A549 (cell line): ENCODE measurements around the gene RAB11FIP4. TPM values are rescaled to one million over a fixed set of nuclear protein-coding genes. Genes with fewer than 3 reads are reported as not detected.

Experiments used
- ATAC-seq, 2 experiments: fragments of 200-7000 bp in 1 of 2; fragments of >200 bp in 1 of 2; cut with Nextera tagmentation in 1 of 2; cut with Tn5 transposase in 1 of 2; 3 replicates each; pipeline versions ENCODE4 v1.8.0 to v1.9.1; 2018 to 2020; ENCODE audit warnings: mild to moderate bottlenecking in 1 of 2, moderate library complexity in 1 of 2
- CTCF ChIA-PET: fragments of 300-600 bp; sonication (Branson Sonifier 250); formaldehyde crosslinking; extraction: SDS; loops from one replicate; lab custom pipeline; 2021; ENCODE audit warnings: antibody characterized with exemption, inconsistent platforms; lab: Yijun Ruan, JAX
- POLR2A ChIA-PET: fragments of 350-600 bp; formaldehyde crosslinking; extraction: SDS; loops from one replicate; lab custom pipeline; 2021; ENCODE audit warnings: antibody characterized with exemption, inconsistent platforms; lab: Yijun Ruan, JAX
- DNase-seq, 2 experiments: peaks; one replicate each; pipeline versions ENCODE4 v3.0.0 to v3.0.0-alpha.2; 2011 to 2016; ENCODE audit warnings: low read depth in 1 of 2, low spot score in 1 of 2
- FAIRE-seq: peaks from 2 replicates; lab custom pipeline; 2011; peaks lifted over from hg19 to GRCh38; lab: Jason Lieb, UNC
- H3K27ac ChIP-seq, 2 experiments: fragments of >200 bp; sonication (Bioruptor Twin); formaldehyde crosslinking; 3 replicates each; pipeline ENCODE4 v1.5.1; 2016 to 2017
- H3K4me1 ChIP-seq: fragments of >200 bp; sonication (Bioruptor Twin); formaldehyde crosslinking; 3 replicates; pipeline ENCODE4 v1.6.1; 2016
- H3K4me2 ChIP-seq: fragments of >200 bp; sonication (Bioruptor Twin); formaldehyde crosslinking; 3 replicates; pipeline ENCODE4 v1.6.1; 2016
- H3K4me3 ChIP-seq: fragments of >200 bp; sonication (Bioruptor Twin); formaldehyde crosslinking; 3 replicates; pipeline ENCODE4 v1.5.1; 2016
- H3K9me3 ChIP-seq: fragments of >200 bp; sonication (Bioruptor Twin); formaldehyde crosslinking; 3 replicates; pipeline ENCODE4 v1.6.1; 2016
- BCL3 ChIP-seq: fragments of >200 bp; sonication (Bioruptor Twin); formaldehyde crosslinking; IDR thresholded peaks from 3 replicates; pipeline ENCODE4 v1.6.1; 2016
- CBX2 ChIP-seq: fragments of 200-600 bp; sonication (generic); IDR thresholded peaks from 2 replicates; pipeline ENCODE4 v1.6.1; 2016; ENCODE audit warnings: low read depth, mild to moderate bottlenecking, borderline replicate concordance
- CTCF ChIP-seq: fragments of >200 bp; sonication (Bioruptor Twin); formaldehyde crosslinking; IDR thresholded peaks from 3 replicates; pipeline ENCODE4 v1.5.1; 2016
- EHF ChIP-seq: fragments of 250-450 bp; sonication (Bioruptor Pico); IDR thresholded peaks from 2 replicates; pipeline ENCODE4 v1.5.0; 2020; ENCODE audit warnings: mild to moderate bottlenecking
- ELK1 ChIP-seq: fragments of 150-350 bp; IDR thresholded peaks from 2 replicates; pipeline ENCODE4 v1.6.1; 2014; ENCODE audit warnings: low read depth, mild to moderate bottlenecking, low read length
- EP300 ChIP-seq, 2 experiments: fragments of >200 bp; sonication (Bioruptor Twin); formaldehyde crosslinking; IDR thresholded peaks; 2 replicates in 1 of 2; 3 replicates in 1 of 2; pipeline ENCODE4 v1.6.1; 2016 to 2017
- ESRRA ChIP-seq: fragments of 150-350 bp; IDR thresholded peaks from 2 replicates; pipeline ENCODE4 v1.6.1; 2014; ENCODE audit warnings: mild to moderate bottlenecking, low read length, borderline replicate concordance
- FOSL2 ChIP-seq, 2 experiments: fragments of 450-650 bp in 1 of 2; fragments of >200 bp in 1 of 2; sonication (Bioruptor Twin) in 1 of 2; formaldehyde crosslinking; IDR thresholded peaks; 2 replicates each; pipeline versions ENCODE4 v1.5.0 to v1.6.1; 2016 to 2020; ENCODE audit warnings: mild to moderate bottlenecking in 1 of 2, moderate library complexity in 1 of 2
- GATA3 ChIP-seq: IDR thresholded peaks from 2 replicates; pipeline ENCODE4 v1.6.1; 2012; ENCODE audit warnings: borderline replicate concordance
- HDAC2 ChIP-seq: fragments of 200-600 bp; sonication (generic); IDR thresholded peaks from 2 replicates; pipeline ENCODE4 v1.6.1; 2016
- HES2 ChIP-seq: fragments of >200 bp; sonication (Bioruptor Twin); formaldehyde crosslinking; IDR thresholded peaks from 2 replicates; pipeline ENCODE4 v1.6.1; 2016
- HEYL ChIP-seq: fragments of 250-450 bp; sonication (Bioruptor Pico); IDR thresholded peaks from 2 replicates; pipeline ENCODE4 v1.8.0; 2021; ENCODE audit warnings: mild to moderate bottlenecking, moderate library complexity
- HMGXB4 ChIP-seq: fragments of 250-450 bp; sonication (Bioruptor Pico); IDR thresholded peaks from 2 replicates; pipeline ENCODE4 v1.5.0; 2021; ENCODE audit warnings: mild to moderate bottlenecking, moderate library complexity, borderline replicate concordance
- KDM5A ChIP-seq: fragments of 200-600 bp; sonication (generic); IDR thresholded peaks from 2 replicates; pipeline ENCODE4 v1.6.1; 2016; ENCODE audit warnings: antibody characterized with exemption, mild to moderate bottlenecking
- MAX ChIP-seq: IDR thresholded peaks from 2 replicates; pipeline ENCODE4 v1.6.1; 2012
- NR3C1 ChIP-seq: fragments of >200 bp; sonication (Bioruptor Twin); formaldehyde crosslinking; IDR thresholded peaks from 3 replicates; pipeline ENCODE4 v1.6.1; 2017
- RARB ChIP-seq: fragments of 250-450 bp; sonication (Bioruptor Pico); IDR thresholded peaks from 2 replicates; pipeline ENCODE4 v1.8.0; 2021; ENCODE audit warnings: mild to moderate bottlenecking, moderate library complexity
- RNF2 ChIP-seq: fragments of 200-600 bp; sonication (generic); IDR thresholded peaks from 2 replicates; pipeline ENCODE4 v1.6.1; 2016; ENCODE audit warnings: low read depth, mild to moderate bottlenecking, antibody characterized with exemption, moderate library complexity, borderline replicate concordance
- SMC3 ChIP-seq: fragments of >200 bp; sonication (Bioruptor Twin); formaldehyde crosslinking; IDR thresholded peaks from 3 replicates; pipeline ENCODE4 v1.6.1; 2018; ENCODE audit warnings: inconsistent platforms
- SREBF2 ChIP-seq: fragments of 450-650 bp; IDR thresholded peaks from 2 replicates; pipeline ENCODE4 v1.6.1; 2014; ENCODE audit warnings: mild to moderate bottlenecking, moderate library complexity
- TFCP2L1 ChIP-seq: fragments of 250-450 bp; sonication (Bioruptor Pico); IDR thresholded peaks from 2 replicates; pipeline ENCODE4 v1.5.0; 2021; ENCODE audit warnings: mild to moderate bottlenecking
- USF2 ChIP-seq: fragments of 450-650 bp; IDR thresholded peaks from 2 replicates; pipeline ENCODE4 v1.6.1; 2014; ENCODE audit warnings: antibody characterized with exemption
- ZC3H11A ChIP-seq: fragments of 450-650 bp; IDR thresholded peaks from 2 replicates; pipeline ENCODE4 v1.6.1; 2014; ENCODE audit warnings: antibody characterized with exemption, mild to moderate bottlenecking
- WGBS: methylation state at CpG from one replicate; pipeline ENCODE4 v1.1.6; 2017; ENCODE audit errors: missing lambda C conversion rate; 5-methylcytosine and 5-hydroxymethylcytosine counted together
- polyA plus RNA-seq, 4 experiments: library from polyadenylated mRNA; depleted of rRNA in 3 of 4; stranded (reverse); fragments of >200 nt; fragmentation: RNase III in 1 of 4; extraction: RNeasy Plus Mini Kit Qiagen cat#74134 plus additional on column Dnase treatment in 1 of 4; gene quantifications; 2 replicates in 3 of 4; 3 replicates in 1 of 4; pipeline ENCODE4 v1.2.3, GENCODE V29; 2011 to 2017

RAB11FIP4 gene
- polyA plus RNA-seq, 2 of the 4 experiments (the other 2 are of a cell fraction) = 1.9 to 3.5 TPM

- no peak for TF ChIP-seq CTCF
- no peak for TF ChIP-seq MAX
- TF ChIP-seq USF2 = no peak
- no peak for TF ChIP-seq HMGXB4 (CRISPR knock-in tag)
- TF ChIP-seq TFCP2L1 (CRISPR knock-in tag) = no peak
Measured at GRCh38 chr17:31493656-31494155, 102.2 kb downstream of the RAB11FIP4 start (continued).

GRCh38 chr17:31494259-31495021 is 103.0 kb downstream of the RAB11FIP4 start:
- Histone ChIP-seq H3K4me2 (no peak overlapping the region), H3K4me1 (no peaks in the 10 kb centered on the region), H3K9me3 (no peaks in the 10 kb centered on the region), H3K4me3 (no peak overlapping the region), H3K27ac (no peak overlapping the region)
- WGBS = 69% methylated on average over 12 of the region's 12 CpGs
- TF ChIP-seq ZC3H11A (no peak), ESRRA (no peak), NR3C1 (no peak), FOSL2 (IDR thresholded peaks at IDR 0.05) (no peak), FOSL2 (CRISPR knock-in tag; IDR thresholded peaks at IDR 0.05) (no peak), HES2 (no peak), RNF2 (no peak), BCL3 (no peak), HEYL (CRISPR knock-in tag) (no peak), GATA3 (no peak), CBX2 (no peak), USF2 (no peak), SREBF2 (no peak), KDM5A (no peak), EHF (CRISPR knock-in tag) (no peak), RARB (CRISPR knock-in tag) (no peak), ELK1 (no peak), HDAC2 (no peak), HMGXB4 (CRISPR knock-in tag) (no peak), EP300 (IDR thresholded peaks at IDR 0.05) (no peak), SMC3 (no peak)
- no peak for ATAC-seq
- ChIA-PET POLR2A (no interaction called here), CTCF (interaction anchor here (0.6 to 4.8 kb wide), 9 partner anchors 8 to 422 kb away, joined by 3 to 19 read pairs (median 3); no protein-coding TSS in a partner anchor)
- DNase-seq = no peak
- FAIRE-seq = no peak
